ENCODE results near the gene SELENON.

GRCh38 chr1:25804244-25804963 lies 4.4 kb downstream of the SELENON start:
- TF ChIP-seq YY1 (IDR thresholded peaks at IDR 0.05; ENCODE audit: insufficient read depth, insufficient read length): no peak
- TF ChIP-seq ZNF274 (IDR thresholded peaks at IDR 0.05; ENCODE audit: low read depth, low read length): no peak
